K562 (cell line): ENCODE data around the gene ADCY6.

Experiments used
- CTCF ChIP-seq, 3 experiments: IDR thresholded peaks in 2 of 3; conservative IDR thresholded peaks in 1 of 3; 2 replicates each; pipeline ENCODE4 v1.5.1; 2011 to 2012; ENCODE audit warnings: low read length in 3 of 3, mild to moderate bottlenecking in 3 of 3, control low read depth in 2 of 3, improper control_type of control experiment in 1 of 3, inconsistent platforms in 1 of 3, low read depth in 1 of 3, mixed read lengths in 1 of 3, moderate library complexity in 1 of 3; ENCODE audit not compliant: insufficient read depth in 2 of 3
- ELK1 ChIP-seq: sonication (generic); formaldehyde crosslinking; IDR thresholded peaks from 2 replicates; pipeline ENCODE4 v1.8.1; 2022; ENCODE audit warnings: missing genetic modification reagents
- ETV6 ChIP-seq, 3 experiments: fragments of 150-350 bp in 1 of 3; sonication (generic) in 1 of 3; formaldehyde crosslinking in 1 of 3; IDR thresholded peaks; 2 replicates each; pipeline versions ENCODE4 v1.6.1 to v1.8.0; 2014 to 2022; ENCODE audit warnings: borderline replicate concordance in 2 of 3, low read depth in 2 of 3, antibody characterized with exemption in 1 of 3, low read length in 1 of 3, mild to moderate bottlenecking in 1 of 3, missing genetic modification reagents in 1 of 3
- FOSL1 ChIP-seq: fragments of 200-800 bp; sonication (Bioruptor generic); conservative IDR thresholded peaks from 2 replicates; pipeline ENCODE4 v1.6.1; 2016; ENCODE audit warnings: missing genetic modification characterization, missing compliant biosample characterization
- MXI1 ChIP-seq: IDR thresholded peaks from 2 replicates; pipeline ENCODE4 v1.6.1; 2011; ENCODE audit warnings: low read depth, mild to moderate bottlenecking, improper control_type of control experiment, low read length
- NR1H2 ChIP-seq: sonication (generic); formaldehyde crosslinking; IDR thresholded peaks from 2 replicates; pipeline ENCODE4 v1.4.0; 2020; ENCODE audit warnings: mild to moderate bottlenecking, missing genetic modification reagents
- NR2F6 ChIP-seq: fragments of 450-650 bp; formaldehyde crosslinking; IDR thresholded peaks from 2 replicates; pipeline ENCODE4 v1.4.0; 2020; ENCODE audit warnings: mild to moderate bottlenecking
- NUFIP1 ChIP-seq: fragments of 450-650 bp; IDR thresholded peaks from 2 replicates; pipeline ENCODE4 v1.6.1; 2018; ENCODE audit not compliant: partially characterized antibody
- POLR2A ChIP-seq: fragments of 450-650 bp; conservative IDR thresholded peaks from 2 replicates; pipeline ENCODE4 v1.6.1; 2016
- SMAD4 ChIP-seq: fragments of 250-450 bp; sonication (Bioruptor Pico); conservative IDR thresholded peaks from 2 replicates; pipeline ENCODE4 v1.8.0; 2021; ENCODE audit warnings: inconsistent platforms, mild to moderate bottlenecking, moderate library complexity
- SNAPC5 ChIP-seq: fragments of 250-450 bp; sonication (Bioruptor Pico); IDR thresholded peaks from 2 replicates; pipeline ENCODE4 v1.8.0; 2021; ENCODE audit warnings: moderate library complexity, mild to moderate bottlenecking, inconsistent platforms
- TF ChIP-seq, protein P1 (sequence below), 2 experiments: fragments of 450-650 bp in 1 of 2; sonication (generic) in 1 of 2; formaldehyde crosslinking in 1 of 2; IDR thresholded peaks in 1 of 2; conservative IDR thresholded peaks in 1 of 2; 2 replicates each; pipeline versions ENCODE4 v1.6.1 to v1.8.1; 2016 to 2023; ENCODE audit warnings: mild to moderate bottlenecking in 2 of 2, moderate library complexity in 2 of 2, inconsistent platforms in 1 of 2, missing genetic modification reagents in 1 of 2

- TF ChIP-seq NUFIP1 (no peak), NR1H2 (CRISPR knock-in tag) (no peak), SMAD4 (CRISPR knock-in tag) (no peak), ELK1 (CRISPR knock-in tag) (no peak), MXI1 (no peak), CTCF (IDR thresholded peaks at IDR 0.05 in 2 of 3, conservative IDR thresholded peaks at IDR 0.05 in 1 of 3; ENCODE audit: insufficient read depth in 2 of 3, low read depth in 1 of 3, low read length in 3 of 3) (no peak), FOSL1 (tag) (no peak), POLR2A (no peak), ETV6 (IDR thresholded peaks at IDR 0.05; ENCODE audit: borderline replicate concordance in 1 of 2, low read depth in 2 of 2, low read length in 1 of 2) (no peak), ETV6 (CRISPR knock-in tag; IDR thresholded peaks at IDR 0.05; ENCODE audit: borderline replicate concordance) (no peak), NR2F6 (CRISPR knock-in tag) (no peak), SNAPC5 (CRISPR knock-in tag) (no peak)
- TF ChIP-seq, protein P1, sequence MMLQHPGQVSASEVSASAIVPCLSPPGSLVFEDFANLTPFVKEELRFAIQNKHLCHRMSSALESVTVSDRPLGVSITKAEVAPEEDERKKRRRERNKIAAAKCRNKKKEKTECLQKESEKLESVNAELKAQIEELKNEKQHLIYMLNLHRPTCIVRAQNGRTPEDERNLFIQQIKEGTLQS (IDR thresholded peaks at IDR 0.05) = no peak
- TF ChIP-seq, protein P1 (CRISPR knock-in tag; conservative IDR thresholded peaks at IDR 0.05) = no peak
Observed at GRCh38 chr12:48770756-48771155, 18.1 kb downstream of the ADCY6 start.
